ENCODE measurements around the gene NEMP1.
A peak's percentile ranks its signal among the peaks of the same experiment; 100 is the strongest.
"Not testable (repeated sequence)": the region's sequence is repeated elsewhere in the genome, so short reads cannot be mapped to it uniquely, and the experiment has no call there.

Gene NEMP1

DNA sequence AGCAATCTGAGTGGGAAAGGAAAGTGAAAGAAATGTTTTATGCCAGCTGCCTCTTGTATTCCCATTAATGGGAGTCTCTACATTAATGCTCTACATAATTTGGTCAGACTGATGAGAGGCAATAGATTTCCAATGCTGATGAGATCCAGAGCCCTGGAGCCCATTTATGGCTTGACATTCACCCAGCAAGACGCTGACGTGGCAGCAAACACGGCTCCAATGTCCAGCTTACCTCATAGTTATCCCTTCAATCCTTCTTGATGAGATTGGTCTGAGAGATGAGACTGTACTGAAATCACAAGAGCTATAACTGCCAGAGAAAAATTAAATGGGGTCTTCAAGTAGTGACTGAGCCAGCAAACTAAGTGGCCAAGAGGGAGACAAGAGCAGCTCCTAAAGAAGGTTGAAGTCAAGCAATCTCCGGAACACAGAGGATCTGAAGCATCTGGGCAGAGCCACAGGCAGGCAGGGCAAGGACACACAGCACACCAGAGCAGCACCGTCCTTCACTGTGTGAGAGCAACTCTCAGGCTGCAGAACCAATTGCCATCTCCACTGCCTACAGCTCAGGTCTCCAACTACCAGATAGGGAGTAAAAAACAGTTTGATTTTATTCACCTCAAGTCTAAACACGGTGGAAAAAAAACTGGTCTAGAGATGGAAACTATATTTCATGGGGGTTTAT lies 21.4 kb downstream of the NEMP1 start:
- no peak for DNase-seq (ENCODE audit: low read depth in 2 of 2)

- DNase-seq (ENCODE audit: low read depth in 2 of 2): no peak
These were observed 22.8 kb downstream of the NEMP1 start for GRCh38 chr12:57055824-57056223.

DNA sequence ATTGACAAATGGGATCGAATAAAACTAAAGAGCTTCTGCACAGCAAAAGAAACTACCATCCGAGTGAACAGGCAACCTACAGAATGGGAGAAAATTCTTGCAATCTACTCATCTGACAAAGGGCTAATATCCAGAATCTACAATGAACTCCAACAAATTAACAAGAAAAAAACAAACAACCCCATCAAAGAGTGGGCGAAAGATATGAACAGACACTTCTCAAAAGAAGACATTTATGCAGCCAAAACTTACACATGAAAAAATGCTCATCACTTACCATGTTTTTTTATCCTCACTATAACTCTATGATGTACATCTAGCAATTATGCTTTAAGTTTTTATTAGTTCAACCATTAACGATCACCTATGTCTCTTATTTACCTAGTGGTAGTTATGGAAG lies 24.7 kb downstream of the NEMP1 start:
- not testable (repeated sequence) for DNase-seq (ENCODE audit: low read depth in 2 of 2)

DNA sequence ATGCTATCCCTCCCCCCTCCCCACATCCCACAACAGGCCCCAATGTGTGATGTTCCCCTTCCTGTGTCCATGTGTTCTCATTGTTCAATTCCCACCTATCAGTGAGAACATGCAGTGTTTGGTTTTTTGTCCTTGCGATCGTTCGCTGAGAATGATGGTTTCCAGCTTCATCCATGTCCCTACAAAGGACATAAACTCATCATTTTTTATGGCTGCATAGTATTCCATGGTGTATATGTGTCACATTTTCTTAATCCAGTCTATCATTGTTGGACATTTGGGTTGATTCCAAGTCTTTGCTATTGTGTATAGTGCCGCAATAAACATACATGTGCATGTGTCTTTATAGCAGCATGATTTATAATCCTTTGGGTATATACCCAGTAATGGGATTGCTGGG lies 25.4 kb downstream of the NEMP1 start:
- DNase-seq (ENCODE audit: low read depth in 2 of 2): not testable (repeated sequence)

- no peak for DNase-seq (ENCODE audit: low read depth in 2 of 2)
These were observed 27.6 kb downstream of the NEMP1 start for GRCh38 chr12:57051011-57051410.

DNA sequence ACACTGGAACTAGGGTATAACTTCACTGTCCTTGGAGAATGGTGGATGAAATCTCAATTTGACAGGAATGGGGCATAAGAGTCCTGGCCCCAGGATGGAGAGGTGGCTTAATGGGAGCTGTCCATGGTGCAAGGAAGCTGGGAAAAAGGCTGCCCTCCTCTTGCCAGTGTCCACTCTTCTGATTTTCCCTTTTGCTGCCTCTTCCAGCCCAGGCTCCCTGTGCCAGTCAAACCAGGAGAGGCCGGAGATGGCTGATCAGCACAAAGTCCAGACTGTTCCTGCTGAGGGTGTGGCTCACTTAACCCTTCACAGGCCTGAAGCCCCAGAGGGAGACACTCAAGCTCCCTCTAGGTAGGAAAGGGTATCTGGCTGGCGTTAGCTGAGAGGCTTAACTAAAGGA lies 28.7 kb downstream of the NEMP1 start, which contains the start of gene MYO1A:
Gene MYO1A (minus strand): TSS at position 240 of the 400 bp plus-strand sequence. CDS start 1,806 bp downstream, outside the sequence.
- DNase-seq (ENCODE audit: low read depth in 2 of 2): no peak

GRCh38 chr12:57049119-57049446 lies 29.5 kb downstream of the NEMP1 start:
- DNase-seq (ENCODE audit: low read depth in 2 of 2): no peak

DNA sequence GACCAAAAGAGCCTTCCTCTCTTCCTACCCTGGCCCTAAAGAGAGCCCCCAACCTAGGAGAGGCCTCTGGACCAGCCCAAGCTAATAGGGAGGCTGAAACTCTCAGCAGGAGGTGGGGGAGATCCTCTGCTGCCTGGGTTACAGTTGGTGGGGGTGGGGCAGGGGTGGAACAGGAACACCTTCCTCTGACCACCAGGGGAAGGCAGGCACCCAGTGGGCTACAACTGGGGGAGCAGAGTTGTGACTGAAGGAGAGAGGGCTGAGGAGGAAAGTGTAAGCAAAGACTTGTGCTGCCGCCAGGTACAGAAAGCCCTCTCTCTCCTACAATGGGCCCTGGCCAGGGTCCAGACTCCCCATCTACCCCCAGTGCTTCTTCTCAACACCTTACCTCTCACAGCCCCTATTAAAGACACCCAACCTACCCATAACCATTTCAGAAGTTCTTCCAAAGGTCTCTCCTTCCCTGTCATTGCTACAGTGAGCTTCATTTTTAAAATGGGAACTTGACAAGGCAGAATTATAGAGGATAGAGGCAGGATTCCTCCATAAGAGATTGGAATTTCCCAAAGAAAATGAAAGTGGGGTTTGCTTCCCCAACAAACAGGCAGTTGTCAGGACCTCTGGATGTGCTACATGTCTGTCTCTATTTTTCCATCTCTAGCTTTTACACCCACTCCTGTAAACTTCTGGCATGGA lies 30.0 kb downstream of the NEMP1 start:
- DNase-seq (ENCODE audit: low read depth in 2 of 2): no peak

DNA sequence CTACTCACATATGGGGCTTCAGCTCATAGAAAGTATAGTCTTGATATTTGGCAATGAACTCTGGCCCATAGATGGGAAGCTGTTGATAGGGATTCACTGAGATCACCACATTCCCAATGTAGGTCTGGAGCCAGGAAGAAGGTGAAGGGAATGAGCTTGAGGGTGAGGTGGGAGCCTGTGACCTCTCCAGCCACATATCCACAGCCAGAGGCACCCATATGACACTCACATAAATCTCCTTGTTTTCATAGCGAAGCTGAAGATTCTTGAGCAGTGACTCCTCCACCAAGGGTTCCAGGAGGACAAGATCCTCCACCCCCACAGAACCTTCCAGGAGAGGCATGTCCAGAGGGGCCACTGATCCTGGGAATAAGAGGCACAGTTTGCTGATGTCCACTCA lies 30.6 kb downstream of the NEMP1 start:
- DNase-seq (ENCODE audit: low read depth in 2 of 2): no peak

GRCh38 chr12:57046947-57047890 lies 31.4 kb downstream of the NEMP1 start:
- peak; percentile 43 to 52 for DNase-seq (ENCODE audit: low read depth in 2 of 2)

DNA sequence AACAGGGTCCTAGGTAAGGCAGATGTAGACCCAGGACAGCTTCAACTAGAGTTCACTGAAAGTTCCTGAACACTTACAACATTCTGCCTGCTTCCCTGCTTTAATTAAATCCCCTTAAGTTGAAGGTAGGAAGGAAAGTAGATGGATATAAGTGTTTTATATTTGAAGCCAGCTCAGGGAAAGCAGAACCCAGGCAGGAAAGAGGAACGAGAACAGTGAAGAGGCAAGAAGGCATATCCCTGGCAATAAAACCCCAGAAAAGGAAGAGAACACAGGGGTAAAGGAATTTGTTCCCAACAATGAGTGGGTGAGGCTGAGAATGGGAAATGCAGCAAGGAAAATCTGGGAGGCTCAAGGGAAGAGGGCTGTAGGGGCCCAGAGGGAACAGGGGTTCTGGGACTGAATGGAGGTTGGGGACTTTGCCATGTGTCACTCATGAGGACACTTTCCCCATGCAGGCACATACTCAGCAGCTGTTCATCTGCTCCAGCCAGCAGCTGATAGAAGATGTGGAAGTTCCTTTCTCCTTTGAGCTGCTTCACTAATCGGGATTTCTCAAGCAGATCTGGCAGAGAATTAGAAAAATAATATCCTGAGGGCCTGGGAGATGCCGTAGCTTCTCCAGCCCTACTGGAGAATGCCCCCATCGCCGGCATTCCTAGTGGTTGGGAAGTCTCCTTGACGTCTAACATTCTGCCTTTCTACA lies 32.4 kb downstream of the NEMP1 start:
- no peak for DNase-seq (ENCODE audit: low read depth in 2 of 2)

- no peak for DNase-seq (ENCODE audit: low read depth in 2 of 2)
These were observed 33.7 kb downstream of the NEMP1 start for GRCh38 chr12:57044889-57045288.

GRCh38 chr12:57044468-57044867 lies 34.1 kb downstream of the NEMP1 start:
- DNase-seq (ENCODE audit: low read depth in 2 of 2): no peak

DNA sequence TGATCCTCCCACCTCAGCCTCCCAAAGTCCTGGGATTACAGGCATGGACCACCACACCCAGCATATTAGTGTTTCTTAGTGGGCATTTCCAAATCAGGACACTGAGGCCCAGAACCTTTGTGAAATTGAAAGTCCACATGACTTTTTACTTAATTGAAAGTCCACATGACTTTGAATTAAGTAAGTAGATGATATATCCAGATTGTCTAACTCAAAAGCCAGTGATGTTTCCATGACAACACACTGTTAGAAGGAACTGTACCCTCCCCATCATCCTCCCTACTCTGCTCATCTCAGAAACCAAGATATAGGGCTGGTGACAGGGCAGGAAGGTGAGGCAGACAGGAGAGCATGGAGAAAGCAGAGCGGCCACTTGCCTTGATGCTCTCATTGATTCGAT lies 35.9 kb downstream of the NEMP1 start:
- no peak for DNase-seq (ENCODE audit: low read depth in 2 of 2)

DNA sequence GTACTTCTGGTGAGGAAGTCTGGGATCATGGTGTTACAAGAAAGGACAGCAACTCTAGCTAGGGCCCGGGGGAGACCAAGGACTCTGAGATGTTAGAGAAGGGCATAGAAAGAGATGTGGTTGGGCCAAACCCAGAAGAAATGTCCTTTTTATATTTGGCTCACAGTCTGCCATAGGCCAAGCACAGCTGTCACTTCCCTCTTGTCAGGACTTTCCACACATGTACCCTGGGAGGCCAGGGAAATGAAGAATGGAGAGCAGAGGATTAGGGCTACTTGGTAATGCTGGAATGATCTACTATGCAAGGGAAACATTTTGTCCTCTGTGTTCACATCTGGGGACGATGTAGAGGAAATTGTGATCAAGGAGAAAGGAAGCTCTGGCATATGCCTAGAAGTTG lies 37.8 kb downstream of the NEMP1 start:
- DNase-seq (ENCODE audit: low read depth in 2 of 2): no peak

GRCh38 chr12:57040211-57040610 lies 38.4 kb downstream of the NEMP1 start:
- no peak for DNase-seq (ENCODE audit: low read depth in 2 of 2)

DNA sequence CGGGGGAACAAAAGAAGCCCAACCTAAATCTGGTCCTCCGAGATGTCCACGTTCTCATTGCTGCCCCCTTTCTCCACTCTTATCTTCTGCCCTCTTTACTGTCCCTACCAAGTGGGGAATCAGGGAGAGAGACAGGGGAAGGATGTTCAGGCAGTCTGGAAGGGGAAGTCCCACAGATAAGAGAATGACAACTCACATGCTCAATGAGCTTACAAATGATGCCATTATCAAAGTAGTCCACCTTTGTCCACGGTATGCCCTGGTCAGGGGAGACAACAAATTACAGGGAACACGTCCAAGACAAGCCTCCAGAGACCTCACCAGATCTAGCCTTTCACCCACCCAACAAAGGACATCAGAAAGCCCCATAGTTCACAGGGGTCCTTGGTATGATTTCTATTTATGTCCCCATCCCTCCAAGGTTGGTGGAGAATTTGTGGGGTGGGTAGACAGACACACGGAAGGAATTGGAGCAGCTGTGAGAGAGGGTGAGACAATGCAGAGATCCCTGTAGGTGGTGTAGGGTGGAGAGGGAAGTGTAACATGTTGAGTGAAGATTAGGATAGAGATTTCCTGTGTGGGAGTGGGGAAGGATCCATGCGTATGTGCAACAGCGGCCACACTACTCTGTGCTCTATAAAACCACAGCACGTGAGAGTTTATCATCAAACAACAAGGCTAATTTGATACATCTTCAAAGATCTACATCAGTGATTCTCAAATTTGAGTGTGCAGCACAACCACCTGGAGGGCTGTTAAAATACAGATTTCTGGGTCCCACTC lies 39.4 kb downstream of the NEMP1 start:
- DNase-seq (ENCODE audit: low read depth in 2 of 2): no peak

- DNase-seq (ENCODE audit: low read depth in 2 of 2): no peak
These were observed 41.3 kb downstream of the NEMP1 start for GRCh38 chr12:57037264-57037663.

DNA sequence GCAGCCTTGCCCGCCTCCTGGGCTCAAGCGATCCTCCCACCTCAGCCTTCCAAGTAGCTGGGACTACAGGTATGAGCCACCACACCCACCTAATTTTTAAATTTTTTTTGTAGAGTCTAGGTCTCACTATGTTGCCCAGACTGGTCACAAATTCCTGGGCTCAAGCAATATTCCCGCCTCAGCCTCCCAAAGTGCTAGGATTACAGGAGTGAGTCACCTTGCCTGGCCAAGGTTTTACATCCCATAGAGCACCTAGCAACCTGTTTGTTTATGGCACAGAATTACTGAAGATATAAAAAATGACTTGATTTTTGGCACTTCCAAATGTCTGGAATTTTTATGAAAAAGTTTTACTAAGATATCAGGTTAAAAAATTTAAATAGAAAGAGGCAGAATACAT lies 45.2 kb downstream of the NEMP1 start:
- no peak for DNase-seq (ENCODE audit: low read depth in 2 of 2)

- no peak for DNase-seq (ENCODE audit: low read depth in 2 of 2)
These were observed 46.8 kb downstream of the NEMP1 start for GRCh38 chr12:57031789-57032188.

- DNase-seq (ENCODE audit: low read depth in 2 of 2): no peak
These were observed 47.4 kb downstream of the NEMP1 start for GRCh38 chr12:57031138-57031725.

All from stimulated activated CD8-positive, alpha-beta memory T cell treated with anti-CD3 and anti-CD28 coated beads, Interleukin-15, amount 100 ng/mL, for 48 hours (primary cell).